GM23338 (cell line): ENCODE results near the gene SLC7A10. TPM values are rescaled to one million over a fixed set of nuclear protein-coding genes. Genes with fewer than 3 reads are reported as not detected.
A peak's percentile ranks its signal among the peaks of the same experiment; 100 is the strongest.

Experiments
- ATAC-seq: fragments of 200-7000 bp; cut with Tn5 transposase; 3 replicates; pipeline ENCODE4 v1.9.1; 2020
- DNase-seq: peaks from one replicate; pipeline ENCODE4 v3.0.0-alpha.2; 2015; ENCODE audit warnings: low spot score
- H2AFZ ChIP-seq: fragments of 200-600 bp; sonication (generic); 2 replicates; pipeline ENCODE4 v1.8.0; 2016; ENCODE audit warnings: antibody characterized with exemption, mild to moderate bottlenecking, moderate library complexity
- H3F3A ChIP-seq: fragments of 200-600 bp; sonication (generic); replicated peaks from 2 replicates; pipeline ENCODE4 v1.8.0; 2017; ENCODE audit warnings: antibody characterized with exemption, mixed run types, low read depth
- H3K27ac ChIP-seq: fragments of 200-600 bp; sonication (generic); 2 replicates; pipeline ENCODE4 v1.6.1; 2016; ENCODE audit warnings: low read depth
- H3K27me3 ChIP-seq: fragments of 200-600 bp; sonication (generic); 2 replicates; pipeline ENCODE4 v1.8.0; 2016; ENCODE audit warnings: mild to moderate bottlenecking, mixed run types, moderate library complexity; ENCODE audit not compliant: insufficient read depth
- H3K36me3 ChIP-seq: fragments of 200-600 bp; sonication (generic); 2 replicates; pipeline ENCODE4 v1.8.0; 2016; ENCODE audit warnings: mild to moderate bottlenecking; ENCODE audit not compliant: insufficient read depth
- H3K4me1 ChIP-seq: fragments of 200-600 bp; sonication (generic); 2 replicates; pipeline ENCODE4 v1.8.0; 2016; ENCODE audit warnings: mild to moderate bottlenecking, moderate library complexity; ENCODE audit not compliant: insufficient read depth
- H3K4me2 ChIP-seq: fragments of 200-600 bp; sonication (generic); 2 replicates; pipeline ENCODE4 v1.7.1; 2017; ENCODE audit warnings: mixed run types
- H3K4me3 ChIP-seq: fragments of 200-600 bp; sonication (generic); 2 replicates; pipeline ENCODE4 v1.6.1; 2016; ENCODE audit warnings: mixed run types
- H3K79me2 ChIP-seq: fragments of 200-600 bp; sonication (generic); replicated peaks from 2 replicates; pipeline ENCODE4 v1.8.0; 2017; ENCODE audit warnings: mild to moderate bottlenecking; ENCODE audit not compliant: insufficient read depth
- H3K9me2 ChIP-seq: fragments of 200-600 bp; sonication (generic); 2 replicates; pipeline ENCODE4 v1.8.0; 2017; ENCODE audit not compliant: insufficient read depth
- H4K20me1 ChIP-seq: fragments of 200-600 bp; sonication (generic); replicated peaks from 2 replicates; pipeline ENCODE4 v1.8.0; 2017; ENCODE audit warnings: mild to moderate bottlenecking; ENCODE audit not compliant: insufficient read depth
- H3K27ac Mint-ChIP-seq: 2 replicates; pipeline ENCODE4 v1.8.0; 2020; ENCODE audit warnings: inconsistent platforms, mild to moderate bottlenecking, moderate library complexity, mixed read lengths
- H3K27me3 Mint-ChIP-seq: 3 replicates; pipeline ENCODE4 v1.8.0; 2022; ENCODE audit warnings: low read depth, mild to moderate bottlenecking, moderate library complexity, mixed read lengths, inconsistent platforms; ENCODE audit not compliant: insufficient read depth, poor library complexity
- H3K36me3 Mint-ChIP-seq: 3 replicates; pipeline ENCODE4 v1.8.0; 2021; ENCODE audit warnings: low read depth, mild to moderate bottlenecking, inconsistent platforms, moderate library complexity, mixed read lengths
- H3K4me1 Mint-ChIP-seq: 3 replicates; pipeline ENCODE4 v1.8.0; 2020; ENCODE audit warnings: mild to moderate bottlenecking, inconsistent platforms, mixed read lengths
- H3K4me3 Mint-ChIP-seq: 3 replicates; pipeline ENCODE4 v1.8.0; 2021; ENCODE audit warnings: moderate library complexity, mild to moderate bottlenecking, inconsistent platforms, mixed read lengths
- H3K9me3 Mint-ChIP-seq: 3 replicates; pipeline ENCODE4 v1.8.0; 2020; ENCODE audit warnings: moderate library complexity, mild to moderate bottlenecking, inconsistent platforms, mixed read lengths
- CREB1 ChIP-seq: fragments of 250-450 bp; sonication (Bioruptor Pico); IDR thresholded peaks from 2 replicates; pipeline ENCODE4 v1.5.0; 2020; ENCODE audit warnings: low read depth, mild to moderate bottlenecking, moderate library complexity
- CTCF ChIP-seq, 2 experiments: fragments of 200-600 bp in 1 of 2; sonication (generic) in 1 of 2; conservative IDR thresholded peaks; 2 replicates each; pipeline versions ENCODE4 v1.5.1 to v1.6.1; 2016 to 2017; ENCODE audit warnings: antibody characterized with exemption in 2 of 2, low read depth in 2 of 2, mild to moderate bottlenecking in 2 of 2, moderate library complexity in 1 of 2
- EZH2 ChIP-seq: fragments of 200-600 bp; sonication (generic); IDR thresholded peaks from one replicate; pipeline ENCODE4 v1.8.0; 2017; ENCODE audit warnings: antibody characterized with exemption, mild to moderate bottlenecking, low read depth; ENCODE audit not compliant: unreplicated experiment
- EZH2phosphoT487 ChIP-seq: fragments of 200-600 bp; sonication (generic); IDR thresholded peaks from one replicate; pipeline ENCODE4 v1.8.1; 2018; ENCODE audit warnings: antibody characterized with exemption; ENCODE audit not compliant: unreplicated experiment
- STAT1 ChIP-seq: IDR thresholded peaks from one replicate; pipeline ENCODE4 v1.6.1; 2016; ENCODE audit warnings: antibody characterized with exemption; ENCODE audit not compliant: unreplicated experiment
- ZNF331 ChIP-seq: fragments of 250-450 bp; sonication (Bioruptor Pico); IDR thresholded peaks from 2 replicates; pipeline ENCODE4 v1.5.0; 2020; ENCODE audit warnings: low read depth, mild to moderate bottlenecking, moderate library complexity
- polyA plus RNA-seq: library from polyadenylated mRNA; unstranded; fragments of >200 nt; fragmentation: Nextera tagmentation; extraction: Ambion mirVana; gene quantifications from 2 replicates; pipeline ENCODE4 v1.2.1, GENCODE V29; 2016
- total RNA-seq: library from RNA; depleted of rRNA; stranded (reverse); fragments of >200 nt; shearing (Covaris generic); gene quantifications from 2 replicates; pipeline ENCODE4 v1.2.3, GENCODE V29; 2014
- TF ChIP-seq, protein P1 (sequence below): IDR thresholded peaks from 2 replicates; pipeline ENCODE4 v1.6.1; 2016; ENCODE audit warnings: antibody characterized with exemption

SLC7A10 gene
- total and polyA plus RNA-seq, 2 experiments from 2014 or later, result 3.3 to 6.3 TPM

DNA sequence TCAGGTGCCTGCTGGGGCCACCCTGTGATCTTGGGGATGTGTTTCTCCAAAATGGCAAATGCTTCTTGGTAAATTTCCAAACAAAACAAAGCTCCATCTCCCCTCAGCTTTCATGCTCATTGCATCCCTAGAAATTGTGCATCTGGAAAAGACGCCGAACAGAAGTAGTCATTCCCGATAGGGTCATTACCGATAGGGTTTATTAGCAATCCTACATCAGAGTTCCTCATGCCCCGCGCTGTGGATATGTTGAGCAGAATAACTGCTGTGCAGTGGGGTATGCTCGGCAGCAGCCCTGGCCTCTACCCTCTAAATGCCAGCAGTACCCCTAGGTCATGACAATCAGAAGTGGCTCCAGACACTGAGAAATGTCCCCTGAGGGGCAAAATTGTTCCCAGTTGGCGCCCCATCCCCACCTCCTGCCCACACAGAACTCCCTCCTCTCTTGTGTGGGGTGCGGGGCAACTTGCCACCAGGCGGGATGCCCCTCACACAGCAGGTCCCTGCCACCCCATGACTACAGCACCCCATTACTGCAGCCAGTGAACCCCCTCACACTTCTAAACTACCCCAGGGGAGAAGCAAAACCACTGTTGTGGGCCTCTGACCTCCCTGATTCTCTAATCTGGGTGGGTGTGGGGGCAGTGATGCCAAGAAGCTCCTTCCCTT, 13.0 kb upstream of the SLC7A10 start (continued):
- TF ChIP-seq, protein P1, sequence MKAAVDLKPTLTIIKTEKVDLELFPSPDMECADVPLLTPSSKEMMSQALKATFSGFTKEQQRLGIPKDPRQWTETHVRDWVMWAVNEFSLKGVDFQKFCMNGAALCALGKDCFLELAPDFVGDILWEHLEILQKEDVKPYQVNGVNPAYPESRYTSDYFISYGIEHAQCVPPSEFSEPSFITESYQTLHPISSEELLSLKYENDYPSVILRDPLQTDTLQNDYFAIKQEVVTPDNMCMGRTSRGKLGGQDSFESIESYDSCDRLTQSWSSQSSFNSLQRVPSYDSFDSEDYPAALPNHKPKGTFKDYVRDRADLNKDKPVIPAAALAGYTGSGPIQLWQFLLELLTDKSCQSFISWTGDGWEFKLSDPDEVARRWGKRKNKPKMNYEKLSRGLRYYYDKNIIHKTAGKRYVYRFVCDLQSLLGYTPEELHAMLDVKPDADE, result no peak
- TF ChIP-seq EZH2 (no peak), STAT1 (no peak), CREB1 (CRISPR knock-in tag) (no peak)

- Mint-ChIP-seq H3K27me3 (peaks cover 3% of the 10 kb centered on the region), H3K36me3 (no peaks in the 10 kb centered on the region; the same call in 2 of the 3 replicates)
- no peak for ATAC-seq
Measured at GRCh38 chr19:33236696-33237390, 11.2 kb upstream of the SLC7A10 start.

More at GRCh38 chr19:33236696-33237390, 11.2 kb upstream of the SLC7A10 start:
- H3K4me1 ChIP-seq, result no peaks in the 10 kb centered on the region
- Mint-ChIP-seq H3K9me3 (no peaks in the 10 kb centered on the region), H3K4me3 (no peak overlapping the region), H3K27ac (no peak overlapping the region), H3K4me1 (0 out of 3 replicates have a peak, but pooled peaks cover 2% of the 10 kb centered on the region)
- H3K27me3 ChIP-seq, result no peaks in the 10 kb centered on the region
- no peaks in the 10 kb centered on the region for H3K9me2 ChIP-seq
- H3K4me2 ChIP-seq, result no peak overlapping the region
- no peaks in the 10 kb centered on the region for H4K20me1 ChIP-seq
- no peak overlapping the region for H3K27ac ChIP-seq
- no peak overlapping the region for H3K4me3 ChIP-seq
- TF ChIP-seq CTCF (conservative IDR thresholded peaks at IDR 0.05; ENCODE audit: low read depth in 2 of 2) (peak; percentile 32 to 46), EZH2phosphoT487 (no peak), ZNF331 (CRISPR knock-in tag) (no peak), CREB1 (CRISPR knock-in tag) (no peak)
- no peaks in the 10 kb centered on the region for H3K36me3 ChIP-seq
- no peaks in the 10 kb centered on the region for H3F3A ChIP-seq
- no peaks in the 10 kb centered on the region for H3K79me2 ChIP-seq
- no peak for DNase-seq
- no peak overlapping the region for H2AFZ ChIP-seq
